Measurements from ENCODE around the gene TAB2.

Gene TAB2

DNA sequence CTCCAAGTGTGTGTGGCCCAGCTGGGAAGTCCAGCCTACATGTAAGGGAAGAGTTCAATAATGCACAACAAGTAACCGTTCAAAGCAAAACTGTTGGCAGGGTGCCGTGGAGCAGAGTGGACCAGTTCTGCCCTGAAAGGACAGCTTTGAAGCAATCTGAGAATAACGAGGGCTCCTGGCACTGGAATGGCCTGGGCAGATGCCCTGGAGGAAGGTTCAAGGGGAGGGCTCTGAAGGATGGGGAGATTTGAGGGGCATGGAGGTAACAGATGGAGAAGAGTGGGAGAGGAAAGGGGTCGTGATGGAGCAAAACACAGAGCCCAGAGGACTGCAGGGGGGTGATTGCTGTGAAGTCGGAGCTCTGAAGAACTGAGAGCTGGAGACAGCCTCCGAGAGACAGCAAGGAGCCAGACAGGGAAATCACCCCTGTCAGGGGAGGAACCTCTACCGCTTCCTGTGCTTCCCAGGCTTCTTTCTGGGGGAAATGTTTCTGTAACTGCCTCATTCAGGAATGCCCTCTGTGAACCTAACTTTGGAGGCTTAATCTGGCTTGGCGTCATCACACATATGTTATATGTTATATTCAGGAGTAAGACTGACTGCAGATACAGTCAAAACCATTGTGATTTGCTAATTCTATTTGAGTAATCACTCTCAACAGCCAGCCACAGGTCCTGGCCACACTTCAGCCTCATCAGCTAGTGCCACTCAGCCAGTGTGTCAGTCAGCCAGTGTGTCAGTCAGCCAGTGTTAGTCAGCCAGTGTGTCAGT, 126.1 kb downstream of the TAB2 start:
- TF ChIP-seq TEAD4 (IDR thresholded peaks at IDR 0.05) (no peak), YY1 (IDR thresholded peaks at IDR 0.05; ENCODE audit: low read depth) (no peak), CEBPB (IDR thresholded peaks at IDR 0.05) (no peak), CREB1 (IDR thresholded peaks at IDR 0.05; ENCODE audit: low read depth) (no peak), EP300 (IDR thresholded peaks at IDR 0.05; ENCODE audit: borderline replicate concordance) (no peak), NFIC (IDR thresholded peaks at IDR 0.05) (no peak), TAF1 (IDR thresholded peaks at IDR 0.05; ENCODE audit: low read depth) (no peak), TCF12 (IDR thresholded peaks at IDR 0.05; ENCODE audit: low read depth) (no peak), EGR1 (IDR thresholded peaks at IDR 0.05) (no peak), FOXM1 (IDR thresholded peaks at IDR 0.05; ENCODE audit: borderline replicate concordance, low read depth) (no peak), ZBTB7A (IDR thresholded peaks at IDR 0.05; ENCODE audit: low read depth) (no peak), RAD21 (IDR thresholded peaks at IDR 0.05; ENCODE audit: low read depth) (no peak)
- TF ChIP-seq, protein P1, sequence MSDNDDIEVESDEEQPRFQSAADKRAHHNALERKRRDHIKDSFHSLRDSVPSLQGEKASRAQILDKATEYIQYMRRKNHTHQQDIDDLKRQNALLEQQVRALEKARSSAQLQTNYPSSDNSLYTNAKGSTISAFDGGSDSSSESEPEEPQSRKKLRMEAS (IDR thresholded peaks at IDR 0.05), result no peak
- TF ChIP-seq, protein P2, sequence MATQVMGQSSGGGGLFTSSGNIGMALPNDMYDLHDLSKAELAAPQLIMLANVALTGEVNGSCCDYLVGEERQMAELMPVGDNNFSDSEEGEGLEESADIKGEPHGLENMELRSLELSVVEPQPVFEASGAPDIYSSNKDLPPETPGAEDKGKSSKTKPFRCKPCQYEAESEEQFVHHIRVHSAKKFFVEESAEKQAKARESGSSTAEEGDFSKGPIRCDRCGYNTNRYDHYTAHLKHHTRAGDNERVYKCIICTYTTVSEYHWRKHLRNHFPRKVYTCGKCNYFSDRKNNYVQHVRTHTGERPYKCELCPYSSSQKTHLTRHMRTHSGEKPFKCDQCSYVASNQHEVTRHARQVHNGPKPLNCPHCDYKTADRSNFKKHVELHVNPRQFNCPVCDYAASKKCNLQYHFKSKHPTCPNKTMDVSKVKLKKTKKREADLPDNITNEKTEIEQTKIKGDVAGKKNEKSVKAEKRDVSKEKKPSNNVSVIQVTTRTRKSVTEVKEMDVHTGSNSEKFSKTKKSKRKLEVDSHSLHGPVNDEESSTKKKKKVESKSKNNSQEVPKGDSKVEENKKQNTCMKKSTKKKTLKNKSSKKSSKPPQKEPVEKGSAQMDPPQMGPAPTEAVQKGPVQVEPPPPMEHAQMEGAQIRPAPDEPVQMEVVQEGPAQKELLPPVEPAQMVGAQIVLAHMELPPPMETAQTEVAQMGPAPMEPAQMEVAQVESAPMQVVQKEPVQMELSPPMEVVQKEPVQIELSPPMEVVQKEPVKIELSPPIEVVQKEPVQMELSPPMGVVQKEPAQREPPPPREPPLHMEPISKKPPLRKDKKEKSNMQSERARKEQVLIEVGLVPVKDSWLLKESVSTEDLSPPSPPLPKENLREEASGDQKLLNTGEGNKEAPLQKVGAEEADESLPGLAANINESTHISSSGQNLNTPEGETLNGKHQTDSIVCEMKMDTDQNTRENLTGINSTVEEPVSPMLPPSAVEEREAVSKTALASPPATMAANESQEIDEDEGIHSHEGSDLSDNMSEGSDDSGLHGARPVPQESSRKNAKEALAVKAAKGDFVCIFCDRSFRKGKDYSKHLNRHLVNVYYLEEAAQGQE (IDR thresholded peaks at IDR 0.05; ENCODE audit: low read depth), result no peak
- TF ChIP-seq, protein P3, sequence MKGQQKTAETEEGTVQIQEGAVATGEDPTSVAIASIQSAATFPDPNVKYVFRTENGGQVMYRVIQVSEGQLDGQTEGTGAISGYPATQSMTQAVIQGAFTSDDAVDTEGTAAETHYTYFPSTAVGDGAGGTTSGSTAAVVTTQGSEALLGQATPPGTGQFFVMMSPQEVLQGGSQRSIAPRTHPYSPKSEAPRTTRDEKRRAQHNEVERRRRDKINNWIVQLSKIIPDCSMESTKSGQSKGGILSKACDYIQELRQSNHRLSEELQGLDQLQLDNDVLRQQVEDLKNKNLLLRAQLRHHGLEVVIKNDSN (IDR thresholded peaks at IDR 0.05), result no peak

DNA sequence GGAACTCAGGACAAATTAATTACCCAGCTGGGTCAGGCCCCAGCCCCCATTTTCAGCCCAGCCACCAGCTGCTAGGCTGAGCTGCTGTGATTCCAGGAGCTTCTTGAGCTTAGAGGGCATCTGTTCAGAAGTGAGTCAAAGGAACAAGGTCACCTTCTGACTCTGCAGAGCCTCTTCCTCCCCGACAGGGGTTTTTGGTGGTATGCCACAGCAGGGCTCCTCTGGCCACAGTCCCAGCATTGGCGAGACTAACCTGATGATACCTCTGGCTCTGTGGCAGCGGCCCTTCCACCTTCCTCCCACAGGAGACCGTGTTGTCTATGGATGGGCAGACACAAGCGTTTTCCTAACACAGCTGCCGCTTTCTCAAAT, 127.6 kb downstream of the TAB2 start:
- no peak for TF ChIP-seq YY1 (IDR thresholded peaks at IDR 0.05; ENCODE audit: low read depth)

DNA sequence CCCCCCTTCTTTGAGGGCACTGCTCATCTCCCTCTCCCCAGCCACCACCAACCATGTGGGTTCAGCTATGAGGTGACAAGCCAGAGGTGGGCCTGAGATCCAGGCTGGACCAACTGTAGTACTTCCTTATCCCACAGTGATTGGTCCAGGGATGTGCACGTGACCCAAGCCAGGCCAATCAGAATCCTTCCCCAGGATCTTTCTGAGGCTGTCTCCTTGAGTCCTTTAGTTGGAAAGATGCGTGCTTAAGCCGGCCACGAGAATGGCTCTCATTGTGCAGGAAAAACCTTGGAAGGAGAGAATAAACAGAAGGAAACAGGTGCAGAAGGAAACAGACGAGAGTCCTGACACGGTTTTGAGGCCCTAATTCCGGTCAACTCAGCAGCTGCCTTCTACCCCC, 128.1 kb downstream of the TAB2 start:
- TF ChIP-seq CREB1 (IDR thresholded peaks at IDR 0.05; ENCODE audit: low read depth) (no peak), RAD21 (IDR thresholded peaks at IDR 0.05; ENCODE audit: low read depth) (no peak), TEAD4 (IDR thresholded peaks at IDR 0.05) (no peak), YY1 (IDR thresholded peaks at IDR 0.05; ENCODE audit: low read depth) (no peak)
- TF ChIP-seq, protein P3 (IDR thresholded peaks at IDR 0.05), result peak; percentile 48; the same call in 1 of the 2 replicates

DNA sequence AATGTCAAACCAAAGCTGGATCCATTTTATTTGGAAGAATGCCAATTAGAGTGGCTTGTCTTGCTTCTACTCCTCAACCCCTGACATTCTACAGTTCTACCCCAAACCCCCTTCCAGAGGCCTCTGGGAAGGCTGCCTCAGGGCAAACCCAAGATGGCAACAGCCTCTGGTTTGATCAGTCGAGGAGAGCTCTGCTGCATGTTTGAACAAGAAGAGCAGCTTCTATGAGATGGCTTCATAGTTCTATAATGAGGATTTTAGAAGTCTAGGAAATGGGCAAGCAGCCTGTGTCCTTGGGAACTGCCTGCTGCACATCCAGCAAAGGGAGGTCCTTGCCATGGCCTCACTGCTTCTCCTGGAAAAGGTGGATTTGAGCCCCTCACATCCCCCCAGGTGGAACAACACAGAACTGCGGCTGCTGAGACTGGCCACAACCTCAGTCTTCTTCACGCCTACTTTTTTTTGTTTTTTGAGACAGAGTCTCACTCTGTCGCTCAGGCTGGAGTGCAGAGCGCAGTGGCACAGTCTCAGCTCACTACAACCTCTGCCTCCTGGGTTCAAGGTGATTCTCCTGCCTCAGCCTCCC, 129.4 kb downstream of the TAB2 start:
- TF ChIP-seq NFIC (IDR thresholded peaks at IDR 0.05) (no peak), EGR1 (IDR thresholded peaks at IDR 0.05) (no peak), EP300 (IDR thresholded peaks at IDR 0.05; ENCODE audit: borderline replicate concordance) (no peak), CREB1 (IDR thresholded peaks at IDR 0.05; ENCODE audit: low read depth) (no peak), TAF1 (IDR thresholded peaks at IDR 0.05; ENCODE audit: low read depth) (no peak), CEBPB (IDR thresholded peaks at IDR 0.05) (no peak), ZBTB7A (IDR thresholded peaks at IDR 0.05; ENCODE audit: low read depth) (no peak), YY1 (IDR thresholded peaks at IDR 0.05; ENCODE audit: low read depth) (no peak), TEAD4 (IDR thresholded peaks at IDR 0.05) (no peak)
- TF ChIP-seq, protein P3 (IDR thresholded peaks at IDR 0.05), result no peak

DNA sequence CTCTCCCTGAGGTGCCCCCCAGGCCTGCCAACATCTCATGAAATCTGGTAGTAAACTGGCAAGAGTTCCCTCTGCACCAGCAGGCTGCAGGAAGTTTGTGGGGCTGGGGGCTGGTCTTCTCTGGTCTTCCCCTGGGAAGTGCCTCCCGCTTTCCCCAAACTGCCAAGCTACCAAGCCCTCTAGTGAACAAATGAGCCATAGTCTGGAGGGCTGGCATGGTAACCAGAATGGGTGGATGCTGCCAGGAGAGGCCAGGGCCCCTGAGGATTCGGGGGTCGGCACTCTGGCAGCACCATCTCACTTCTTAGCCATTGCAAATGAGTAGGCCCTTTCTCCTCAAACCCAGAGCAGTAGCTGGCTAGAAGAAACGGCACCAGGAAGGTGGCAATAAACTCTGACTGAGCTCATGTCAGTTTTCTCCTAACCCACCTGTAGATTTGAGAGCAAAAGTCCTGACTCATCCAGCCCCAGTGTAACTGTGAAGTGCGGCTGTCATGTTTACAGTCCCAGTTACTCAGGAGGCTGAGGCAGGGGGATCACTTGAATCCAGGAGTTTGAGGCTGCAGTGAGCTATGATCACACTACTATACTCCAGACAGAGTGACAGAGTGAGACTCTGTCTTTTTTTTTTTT, 131.4 kb downstream of the TAB2 start:
- TF ChIP-seq NFIC (IDR thresholded peaks at IDR 0.05), result no peak
- TF ChIP-seq, protein P2 (IDR thresholded peaks at IDR 0.05; ENCODE audit: low read depth), result no peak
- no peak for TF ChIP-seq ZBTB7A (IDR thresholded peaks at IDR 0.05; ENCODE audit: low read depth)
- no peak for TF ChIP-seq TEAD4 (IDR thresholded peaks at IDR 0.05)
- TF ChIP-seq EP300 (IDR thresholded peaks at IDR 0.05; ENCODE audit: borderline replicate concordance), result no peak
- no peak for TF ChIP-seq RAD21 (IDR thresholded peaks at IDR 0.05; ENCODE audit: low read depth)
- TF ChIP-seq, protein P1 (IDR thresholded peaks at IDR 0.05), result no peak
- no peak for TF ChIP-seq EGR1 (IDR thresholded peaks at IDR 0.05)
- TF ChIP-seq, protein P3 (IDR thresholded peaks at IDR 0.05), result no peak
- no peak for TF ChIP-seq TAF1 (IDR thresholded peaks at IDR 0.05; ENCODE audit: low read depth)
- TF ChIP-seq YY1 (IDR thresholded peaks at IDR 0.05; ENCODE audit: low read depth), result no peak
- no peak for TF ChIP-seq CREB1 (IDR thresholded peaks at IDR 0.05; ENCODE audit: low read depth)

All from Ishikawa (cell line).